H1 (cell line): Measurements from ENCODE around the gene CENPV. TPM values are rescaled to one million over a fixed set of nuclear protein-coding genes. Genes with fewer than 3 reads are reported as not detected.

Source experiments
- GABPA ChIP-seq: IDR thresholded peaks from 2 replicates; pipeline ENCODE4 v1.6.1; 2011; ENCODE audit warnings: mild to moderate bottlenecking, low read length, moderate library complexity, borderline replicate concordance; ENCODE audit not compliant: insufficient read depth
- HDAC2 ChIP-seq, 2 experiments: fragments of 300-600 bp in 1 of 2; sonication (generic) in 1 of 2; IDR thresholded peaks; 2 replicates each; pipeline ENCODE4 v1.6.1; 2011 to 2012; ENCODE audit warnings: low read depth in 2 of 2, low read length in 2 of 2, mild to moderate bottlenecking in 2 of 2, moderate library complexity in 2 of 2, borderline replicate concordance in 1 of 2, inconsistent platforms in 1 of 2
- POLR2AphosphoS5 ChIP-seq: IDR thresholded peaks from 2 replicates; pipeline ENCODE4 v1.6.1; 2011; ENCODE audit warnings: low read depth, low read length
- SIN3A ChIP-seq, 2 experiments: IDR thresholded peaks in 1 of 2; conservative IDR thresholded peaks in 1 of 2; 2 replicates each; pipeline ENCODE4 v1.6.1; 2011 to 2012; ENCODE audit warnings: low read length in 2 of 2, improper control_type of control experiment in 1 of 2, low read depth in 1 of 2, mild to moderate bottlenecking in 1 of 2
- SP2 ChIP-seq: IDR thresholded peaks from 2 replicates; pipeline ENCODE4 v1.6.1; 2012; ENCODE audit warnings: mild to moderate bottlenecking, low read length, inconsistent platforms
- TCF12 ChIP-seq: IDR thresholded peaks from 2 replicates; pipeline ENCODE4 v1.6.1; 2011; ENCODE audit warnings: low read depth, mild to moderate bottlenecking, low read length
- ZNF274 ChIP-seq: IDR thresholded peaks from 2 replicates; pipeline ENCODE4 v1.7.0; 2012; ENCODE audit warnings: low read length, borderline replicate concordance; ENCODE audit errors: extremely low read depth
- polyA plus RNA-seq, 7 experiments: library from polyadenylated mRNA; depleted of rRNA in 3 of 7; stranded (reverse) in 5 of 7; unstranded in 2 of 7; fragments of >200 nt in 5 of 7; fragments of 200-250 nt in 2 of 7; gene quantifications; 1 replicate in 5 of 7; 2 replicates in 1 of 7; 4 replicates in 1 of 7; pipeline versions ENCODE4 v1.2.1 to v1.2.3, GENCODE V29; 2011 to 2013; ENCODE audit warnings: missing spikeins in 2 of 7, mixed read lengths in 2 of 7
- total RNA-seq: library from RNA; stranded (reverse); fragmentation: NEBNext Ultra II Directional; extraction: Animal tissue kit (Norgen Biotek cat#: 25700); gene quantifications from 2 replicates; pipeline ENCODE4 v1.2.1, GENCODE V29; 2021
- TF ChIP-seq, protein P1 (sequence below): IDR thresholded peaks from 2 replicates; pipeline ENCODE4 v1.6.1; 2012; ENCODE audit warnings: inconsistent platforms

Gene CENPV
- total and polyA plus RNA-seq, 2 of the 8 experiments (the other 6 are each of a cell fraction or from before 2014, with no cell fraction given): 249 to 260 TPM

DNA sequence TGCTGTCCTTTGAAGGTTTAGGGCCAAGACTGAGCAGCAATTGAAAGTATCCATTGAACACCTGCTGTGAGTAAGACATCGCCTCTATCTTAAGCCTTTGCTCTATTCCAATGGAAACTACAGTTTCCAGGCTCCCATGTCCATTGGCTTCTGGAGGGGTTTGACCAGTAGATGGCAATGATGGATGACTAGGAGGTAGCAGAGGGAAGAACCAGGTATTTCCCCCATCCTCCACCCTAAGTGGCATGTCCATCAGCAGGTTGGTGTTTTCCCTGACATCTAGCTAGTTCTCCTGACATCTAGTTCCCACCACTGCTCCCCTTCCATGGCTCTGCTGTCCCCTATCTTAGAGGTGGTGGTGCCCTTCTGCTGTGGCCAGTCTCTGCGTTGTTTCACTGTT lies 58.7 kb downstream of the CENPV start (continued):
- TF ChIP-seq, protein P1, sequence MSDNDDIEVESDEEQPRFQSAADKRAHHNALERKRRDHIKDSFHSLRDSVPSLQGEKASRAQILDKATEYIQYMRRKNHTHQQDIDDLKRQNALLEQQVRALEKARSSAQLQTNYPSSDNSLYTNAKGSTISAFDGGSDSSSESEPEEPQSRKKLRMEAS: no peak
- no peak for TF ChIP-seq ZNF274
- TF ChIP-seq SP2: no peak
- TF ChIP-seq GABPA: no peak
- no peak for TF ChIP-seq HDAC2 (IDR thresholded peaks at IDR 0.05; ENCODE audit: borderline replicate concordance in 1 of 2, low read depth in 2 of 2, low read length in 2 of 2)
- no peak for TF ChIP-seq SIN3A (conservative IDR thresholded peaks at IDR 0.05 in 1 of 2, IDR thresholded peaks at IDR 0.05 in 1 of 2; ENCODE audit: low read depth in 1 of 2, low read length in 2 of 2)
- no peak for TF ChIP-seq TCF12
- no peak for TF ChIP-seq POLR2AphosphoS5
